ENCODE results near the gene MAGI1. TPM values are rescaled to one million over a fixed set of nuclear protein-coding genes. Genes with fewer than 3 reads are reported as not detected.

Gene MAGI1
- 110 TPM for total RNA-seq

DNA sequence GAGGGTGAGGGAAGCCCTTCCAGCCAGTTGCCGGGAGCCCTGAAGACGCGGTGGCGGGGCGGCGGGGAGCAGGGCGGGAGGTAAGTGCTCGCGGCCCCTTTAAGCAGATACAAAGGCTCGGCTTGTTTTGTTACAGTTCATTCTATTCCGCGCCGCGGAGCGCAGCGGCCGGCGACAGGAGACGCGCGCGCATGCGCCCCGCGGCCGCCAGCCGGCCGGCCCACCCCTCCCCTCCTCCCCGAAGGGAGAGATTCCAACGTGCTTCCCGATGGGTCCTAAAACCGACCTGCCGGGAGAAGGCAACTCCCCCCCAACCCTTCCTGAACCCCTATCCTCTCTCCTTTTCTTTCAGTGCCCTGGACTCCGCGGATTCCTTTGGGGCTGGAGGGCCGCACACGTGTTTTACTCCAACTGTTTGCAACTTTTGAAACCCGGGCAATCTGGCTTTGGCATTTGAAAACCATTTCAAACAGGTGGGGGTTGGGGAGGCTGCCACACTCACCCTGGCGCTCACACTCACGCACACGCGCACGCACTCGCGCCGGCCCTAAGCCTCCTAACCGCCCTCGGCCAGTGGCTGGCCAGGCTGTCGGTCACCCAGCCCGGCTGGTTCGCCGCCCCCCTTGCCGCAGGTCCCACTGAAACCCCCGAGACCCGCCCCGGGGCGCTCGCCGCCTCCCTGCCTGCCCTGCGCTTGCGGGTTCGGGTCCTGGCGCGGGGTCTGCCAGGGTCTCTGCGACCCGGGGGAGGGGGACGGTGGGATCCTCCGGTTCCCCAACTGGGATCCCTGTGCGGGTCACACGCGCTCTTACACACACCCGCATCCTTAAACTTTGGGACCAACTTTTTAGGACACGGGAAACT, at the start of gene MAGI1:
TSS of gene MAGI1 (minus strand) at position 193 of the 864 bp plus-strand sequence. CDS start 610 bp downstream, outside the sequence.

Other genes with a start within 250 kb of the MAGI1 start
- gene SLC25A26, start 182.1 kb upstream of the MAGI1 start, total RNA-seq = 22.2 TPM